HG02973 (cell line): ENCODE results near the gene TRIM52.
A peak's percentile ranks its signal among the peaks of the same experiment; 100 is the strongest.

ENCODE experiments used
- ATAC-seq: cut with Tn5 transposase; IDR thresholded peaks from one replicate; pipeline ENCODE4 v1.9.1; 2021; ENCODE audit warnings: moderate library complexity; ENCODE audit not compliant: unreplicated experiment

TRIM52 gene

GRCh38 chr5:181234455-181235306 is 26.3 kb downstream of the TRIM52 start:
- no peak for ATAC-seq

GRCh38 chr5:181233801-181234454 is 27.0 kb downstream of the TRIM52 start:
- ATAC-seq: no peak

DNA sequence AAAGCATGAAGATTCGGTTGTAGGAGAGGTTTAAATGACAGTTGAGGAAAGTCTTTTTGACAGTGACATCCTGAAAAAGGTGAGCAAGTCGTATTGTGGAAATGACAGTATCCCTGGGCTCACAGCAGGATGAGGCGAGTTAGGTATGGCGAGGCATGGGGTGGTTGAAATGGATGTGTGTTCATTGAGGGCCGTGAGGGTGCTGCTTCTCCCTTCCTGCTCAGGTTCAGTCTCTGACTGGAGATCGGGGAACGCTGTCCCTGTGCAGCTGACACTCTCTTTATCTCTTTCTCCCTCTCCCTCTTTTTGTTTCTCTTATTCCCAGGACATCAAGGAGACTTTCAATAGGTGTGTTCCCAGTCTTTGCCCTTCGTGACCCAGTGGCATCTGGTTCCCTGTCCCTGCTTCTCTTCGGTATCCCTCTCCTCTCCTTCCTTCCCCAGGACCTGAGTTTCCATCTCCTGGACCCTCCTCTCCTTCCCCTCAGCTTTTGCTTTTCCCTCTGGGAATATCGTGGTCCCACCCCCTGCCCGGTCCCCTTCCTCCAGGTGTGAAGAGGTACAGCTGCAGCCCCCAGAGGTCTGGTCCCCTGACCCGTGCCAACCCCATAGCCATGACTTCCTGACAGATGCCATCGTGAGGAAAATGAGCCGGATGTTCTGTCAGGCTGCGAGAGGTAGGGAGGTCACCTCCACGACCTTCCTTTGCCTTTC is 27.7 kb downstream of the TRIM52 start:
- no peak for ATAC-seq

DNA sequence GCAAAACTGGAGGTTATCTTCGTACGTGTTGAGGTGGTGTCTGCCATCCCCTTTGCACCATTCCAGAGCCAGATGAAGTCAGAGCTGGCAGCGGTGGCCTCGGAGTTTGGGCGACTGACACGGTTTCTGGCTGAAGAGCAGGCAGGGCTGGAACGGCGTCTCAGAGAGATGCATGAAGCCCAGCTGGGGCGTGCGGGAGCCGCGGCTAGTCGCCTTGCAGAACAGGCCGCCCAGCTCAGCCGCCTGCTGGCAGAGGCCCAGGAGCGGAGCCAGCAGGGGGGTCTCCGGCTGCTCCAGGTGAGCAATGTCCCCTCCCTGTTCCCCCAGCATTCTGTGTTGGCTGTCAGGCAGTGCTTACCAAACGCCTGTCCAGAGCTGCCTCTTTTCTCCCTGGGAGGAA is 28.4 kb downstream of the TRIM52 start:
- no peak for ATAC-seq

DNA sequence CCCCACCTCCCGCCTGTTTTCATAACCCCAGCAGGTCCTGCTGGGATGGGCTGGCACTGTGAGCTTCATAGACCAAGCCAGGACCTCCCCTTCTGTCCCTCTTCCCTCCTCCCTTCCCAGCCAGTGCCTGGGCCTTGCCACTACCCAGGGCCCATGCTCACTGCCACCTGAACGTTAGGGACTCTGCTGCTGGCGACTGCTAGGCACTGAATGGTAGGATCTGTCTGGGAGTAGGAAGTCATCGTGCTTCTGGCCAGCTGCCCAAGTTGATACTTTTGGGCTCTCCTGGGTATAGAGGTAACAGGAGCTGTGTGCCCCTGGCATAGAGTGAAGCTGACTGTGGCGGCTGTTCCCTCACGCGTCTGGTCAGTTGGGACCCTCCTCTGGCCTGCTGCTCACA is 29.5 kb downstream of the TRIM52 start:
- ATAC-seq: no peak

DNA sequence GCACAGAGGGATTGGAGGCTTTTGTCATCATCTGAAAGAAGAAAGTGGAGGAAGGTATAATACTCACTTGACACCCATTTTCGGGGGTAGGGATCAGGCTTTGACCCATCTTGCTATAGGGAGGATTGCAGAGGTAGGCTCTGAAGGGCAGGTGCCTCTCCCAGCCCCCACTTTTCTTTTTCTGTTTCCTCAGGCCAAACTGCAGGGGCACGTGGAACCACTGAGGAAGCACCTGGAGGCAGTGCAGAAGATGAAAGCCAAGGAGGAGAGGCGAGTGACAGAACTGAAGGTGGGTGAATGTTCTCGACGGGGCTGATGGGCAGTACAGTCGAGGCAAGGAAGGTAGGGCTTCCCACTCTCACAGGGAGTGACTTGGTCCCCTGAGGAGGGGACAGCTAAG is 30.4 kb downstream of the TRIM52 start:
- ATAC-seq: no peak

DNA sequence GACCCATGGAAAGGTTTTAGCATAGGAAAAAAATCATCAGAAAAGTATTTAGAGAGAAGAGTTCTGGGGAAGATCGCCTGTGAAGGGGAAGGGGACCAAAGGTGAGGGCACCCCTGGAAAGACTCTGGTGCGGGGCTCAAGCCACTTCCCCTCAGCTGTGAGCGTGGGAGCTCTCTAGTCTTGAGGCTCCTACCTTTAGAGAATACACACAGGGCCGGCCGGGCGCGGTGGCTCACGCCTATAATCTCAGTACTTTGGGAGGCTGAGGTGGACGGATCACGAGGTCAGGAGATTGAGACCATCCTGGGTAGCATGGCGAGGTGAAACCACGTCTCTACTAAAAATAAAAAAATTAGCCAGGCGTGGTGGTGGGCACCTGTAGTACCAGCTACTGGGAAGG is 30.9 kb downstream of the TRIM52 start:
- ATAC-seq: no peak

GRCh38 chr5:181224390-181225229 is 36.3 kb downstream of the TRIM52 start:
- no peak for ATAC-seq

DNA sequence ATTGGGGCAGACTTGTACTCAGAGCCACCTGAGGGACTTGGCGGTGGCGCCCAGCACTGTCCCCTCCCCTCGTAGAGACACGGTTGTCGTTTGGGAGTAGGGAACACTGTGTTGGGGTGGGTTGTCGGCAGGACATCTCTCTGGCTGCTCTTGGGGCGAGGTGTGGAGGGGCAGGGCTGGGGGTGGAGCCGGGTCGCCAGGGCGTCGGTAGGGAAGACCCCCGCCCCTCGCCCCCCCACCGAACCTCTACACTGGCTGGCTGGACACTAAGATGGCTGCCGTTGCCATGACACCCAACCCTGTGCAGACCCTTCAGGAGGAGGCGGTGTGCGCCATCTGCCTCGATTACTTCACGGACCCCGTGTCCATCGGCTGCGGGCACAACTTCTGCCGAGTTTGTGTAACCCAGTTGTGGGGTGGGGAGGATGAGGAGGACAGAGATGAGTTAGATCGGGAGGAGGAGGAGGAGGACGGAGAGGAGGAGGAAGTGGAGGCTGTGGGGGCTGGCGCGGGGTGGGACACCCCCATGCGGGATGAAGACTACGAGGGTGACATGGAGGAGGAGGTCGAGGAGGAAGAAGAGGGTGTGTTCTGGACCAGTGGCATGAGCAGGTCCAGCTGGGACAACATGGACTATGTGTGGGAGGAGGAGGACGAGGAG is 37.1 kb downstream of the TRIM52 start:
- ATAC-seq: no peak

GRCh38 chr5:181223058-181223728 is 37.8 kb downstream of the TRIM52 start, which contains the start of gene TRIM41:
TRIM41 (plus strand) TSS chr5:181223281; CDS start chr5:181224000, 719 bp downstream.
- peak; percentile 54 for ATAC-seq

GRCh38 chr5:181222630-181223057 is 38.3 kb downstream of the TRIM52 start:
- no peak for ATAC-seq

DNA sequence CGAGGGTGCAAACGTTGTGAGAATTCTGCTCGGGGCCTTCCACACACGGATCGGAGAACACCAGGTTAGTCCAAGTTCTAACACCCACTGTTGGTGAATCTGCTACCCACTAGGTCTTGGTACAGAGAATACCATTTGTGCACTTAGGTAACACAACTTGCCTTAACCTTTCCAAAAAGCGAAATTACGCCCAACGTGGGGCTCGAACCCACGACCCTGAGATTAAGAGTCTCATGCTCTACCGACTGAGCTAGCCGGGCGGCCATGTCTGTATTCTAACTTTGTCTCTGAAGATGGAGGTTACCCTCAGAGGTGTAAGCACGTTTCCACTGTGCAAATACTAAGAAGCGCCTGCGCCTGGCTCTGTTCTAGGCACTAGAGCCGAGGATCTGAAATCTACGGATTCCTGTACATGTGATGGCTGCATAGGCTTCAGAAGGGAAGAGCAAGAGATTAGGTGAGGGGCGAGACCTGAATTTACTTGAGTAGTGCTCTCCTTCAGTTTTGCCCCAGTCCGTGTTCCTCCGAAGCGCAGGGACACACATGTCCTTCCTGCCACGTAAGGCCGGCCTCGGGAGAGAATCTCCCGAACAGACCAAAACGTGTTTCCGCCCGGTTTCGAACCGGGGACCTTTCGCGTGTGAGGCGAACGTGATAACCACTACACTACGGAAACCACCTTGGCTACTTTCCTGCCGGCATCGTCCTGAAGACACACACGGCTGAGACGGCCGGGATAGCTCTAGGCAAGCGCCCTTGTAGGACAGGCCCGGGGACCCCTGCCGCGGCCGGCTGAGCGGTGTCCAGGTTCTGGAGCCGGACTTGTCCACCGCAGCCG is 38.9 kb downstream of the TRIM52 start:
- ATAC-seq: peak; percentile 22

- ATAC-seq: no peak
Measured at GRCh38 chr5:181221105-181221791, 39.7 kb downstream of the TRIM52 start.

GRCh38 chr5:181220178-181220515 is 40.8 kb downstream of the TRIM52 start:
- ATAC-seq: no peak

GRCh38 chr5:181219262-181220177 is 41.4 kb downstream of the TRIM52 start:
- ATAC-seq: no peak

DNA sequence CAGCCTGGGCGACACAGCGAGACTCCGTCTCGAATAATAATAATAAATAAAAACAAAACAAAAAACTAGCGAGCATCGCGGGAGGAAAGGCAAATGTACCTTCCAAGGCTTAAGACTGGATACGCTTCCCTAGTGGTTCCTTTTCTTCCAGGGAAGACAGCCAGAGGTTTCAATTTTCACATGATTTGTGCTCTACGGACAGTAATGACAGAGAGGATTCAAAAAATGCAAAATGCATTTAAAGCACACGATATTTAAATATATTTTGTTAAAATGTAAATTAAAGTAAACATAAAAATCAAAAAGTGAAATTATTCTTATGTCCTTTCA is 42.2 kb downstream of the TRIM52 start:
- ATAC-seq: no peak

GRCh38 chr5:181217803-181218062 is 43.2 kb downstream of the TRIM52 start:
- peak; percentile 10 for ATAC-seq
